ENCODE data around the gene VSTM4.

DNA sequence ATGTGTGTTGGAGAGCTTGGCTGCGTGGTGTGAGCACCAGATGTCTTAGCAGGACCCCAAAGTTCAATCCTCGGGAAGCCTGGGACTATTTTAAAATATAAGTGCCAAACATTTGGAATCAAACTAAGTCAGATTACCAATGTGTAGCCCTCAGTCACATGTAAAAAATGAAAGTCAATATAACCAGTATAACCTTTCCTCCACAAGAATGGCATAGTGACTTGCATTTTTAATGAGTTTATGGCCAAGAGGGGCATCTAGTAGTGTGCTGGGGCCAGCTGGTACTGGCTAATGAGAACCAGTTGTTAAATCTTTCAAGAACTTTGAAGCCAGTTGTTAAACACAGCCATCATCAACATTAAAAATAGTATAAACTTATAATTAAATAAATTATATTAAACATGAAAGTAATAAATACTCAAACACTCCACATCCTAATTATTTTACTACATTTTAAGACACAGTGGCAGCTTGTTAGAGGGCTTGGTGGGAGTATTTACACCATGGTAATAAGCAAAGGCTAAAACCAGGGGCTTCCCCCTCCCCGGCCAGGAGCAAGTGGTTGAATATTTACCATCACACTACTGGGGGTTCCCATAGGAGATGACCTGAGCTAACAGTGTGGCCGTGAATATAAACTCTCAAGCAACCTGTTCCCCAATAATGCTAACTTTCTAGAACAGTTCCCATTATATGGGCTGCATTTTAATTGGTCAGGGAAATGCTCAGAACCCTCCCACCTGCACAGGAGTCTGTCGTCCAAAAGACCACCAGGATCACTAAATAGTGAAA, 26.4 kb upstream of the VSTM4 start:
- TF ChIP-seq, protein P1, sequence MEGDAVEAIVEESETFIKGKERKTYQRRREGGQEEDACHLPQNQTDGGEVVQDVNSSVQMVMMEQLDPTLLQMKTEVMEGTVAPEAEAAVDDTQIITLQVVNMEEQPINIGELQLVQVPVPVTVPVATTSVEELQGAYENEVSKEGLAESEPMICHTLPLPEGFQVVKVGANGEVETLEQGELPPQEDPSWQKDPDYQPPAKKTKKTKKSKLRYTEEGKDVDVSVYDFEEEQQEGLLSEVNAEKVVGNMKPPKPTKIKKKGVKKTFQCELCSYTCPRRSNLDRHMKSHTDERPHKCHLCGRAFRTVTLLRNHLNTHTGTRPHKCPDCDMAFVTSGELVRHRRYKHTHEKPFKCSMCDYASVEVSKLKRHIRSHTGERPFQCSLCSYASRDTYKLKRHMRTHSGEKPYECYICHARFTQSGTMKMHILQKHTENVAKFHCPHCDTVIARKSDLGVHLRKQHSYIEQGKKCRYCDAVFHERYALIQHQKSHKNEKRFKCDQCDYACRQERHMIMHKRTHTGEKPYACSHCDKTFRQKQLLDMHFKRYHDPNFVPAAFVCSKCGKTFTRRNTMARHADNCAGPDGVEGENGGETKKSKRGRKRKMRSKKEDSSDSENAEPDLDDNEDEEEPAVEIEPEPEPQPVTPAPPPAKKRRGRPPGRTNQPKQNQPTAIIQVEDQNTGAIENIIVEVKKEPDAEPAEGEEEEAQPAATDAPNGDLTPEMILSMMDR (IDR thresholded peaks at IDR 0.05; ENCODE audit: low read depth, low read length): no peak
- no peak for TF ChIP-seq POLR2A (IDR thresholded peaks at IDR 0.05; ENCODE audit: extremely low read depth, insufficient read length)
- no peak for TF ChIP-seq MYC (IDR thresholded peaks at IDR 0.05; ENCODE audit: low read depth, low read length)
- TF ChIP-seq, protein P2, sequence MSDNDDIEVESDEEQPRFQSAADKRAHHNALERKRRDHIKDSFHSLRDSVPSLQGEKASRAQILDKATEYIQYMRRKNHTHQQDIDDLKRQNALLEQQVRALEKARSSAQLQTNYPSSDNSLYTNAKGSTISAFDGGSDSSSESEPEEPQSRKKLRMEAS (IDR thresholded peaks at IDR 0.05; ENCODE audit: low read depth, low read length): no peak

Measured in NB4 (cell line).